NB4 (cell line): ENCODE measurements around the gene SPINK4.

ENCODE experiments used
- POLR2A ChIP-seq: IDR thresholded peaks from 2 replicates; pipeline ENCODE4 v1.6.1; 2011; ENCODE audit warnings: mild to moderate bottlenecking; ENCODE audit not compliant: insufficient read length; ENCODE audit errors: extremely low read depth
- TF ChIP-seq, protein P1 (sequence below): IDR thresholded peaks from one replicate; pipeline ENCODE4 v1.5.1; 2012; ENCODE audit warnings: low read depth, low read length

DNA sequence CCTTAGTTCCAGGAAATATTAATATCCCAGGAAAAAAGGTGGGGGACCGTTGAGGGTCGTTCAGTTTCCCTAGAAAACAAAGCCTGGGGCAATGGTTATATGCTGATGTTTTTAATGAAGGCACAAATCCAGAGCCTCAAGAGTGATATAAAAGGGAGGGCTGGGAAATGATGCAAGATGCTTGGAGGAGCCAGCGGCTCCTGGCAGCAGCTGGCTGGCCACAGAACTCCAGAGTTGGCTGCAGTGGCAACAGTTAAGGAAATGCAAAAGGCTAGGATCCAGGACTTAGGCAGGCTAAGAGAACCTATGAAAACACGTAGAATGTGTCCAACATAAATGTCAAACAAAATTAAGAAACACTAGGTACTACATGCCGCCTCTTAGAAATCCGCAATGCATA lies 41.8 kb upstream of the SPINK4 start:
- TF ChIP-seq, protein P1, sequence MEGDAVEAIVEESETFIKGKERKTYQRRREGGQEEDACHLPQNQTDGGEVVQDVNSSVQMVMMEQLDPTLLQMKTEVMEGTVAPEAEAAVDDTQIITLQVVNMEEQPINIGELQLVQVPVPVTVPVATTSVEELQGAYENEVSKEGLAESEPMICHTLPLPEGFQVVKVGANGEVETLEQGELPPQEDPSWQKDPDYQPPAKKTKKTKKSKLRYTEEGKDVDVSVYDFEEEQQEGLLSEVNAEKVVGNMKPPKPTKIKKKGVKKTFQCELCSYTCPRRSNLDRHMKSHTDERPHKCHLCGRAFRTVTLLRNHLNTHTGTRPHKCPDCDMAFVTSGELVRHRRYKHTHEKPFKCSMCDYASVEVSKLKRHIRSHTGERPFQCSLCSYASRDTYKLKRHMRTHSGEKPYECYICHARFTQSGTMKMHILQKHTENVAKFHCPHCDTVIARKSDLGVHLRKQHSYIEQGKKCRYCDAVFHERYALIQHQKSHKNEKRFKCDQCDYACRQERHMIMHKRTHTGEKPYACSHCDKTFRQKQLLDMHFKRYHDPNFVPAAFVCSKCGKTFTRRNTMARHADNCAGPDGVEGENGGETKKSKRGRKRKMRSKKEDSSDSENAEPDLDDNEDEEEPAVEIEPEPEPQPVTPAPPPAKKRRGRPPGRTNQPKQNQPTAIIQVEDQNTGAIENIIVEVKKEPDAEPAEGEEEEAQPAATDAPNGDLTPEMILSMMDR, result no peak
- no peak for TF ChIP-seq POLR2A
